ENCODE measurements around the gene RABGAP1L.
A peak's percentile ranks its signal among the peaks of the same experiment; 100 is the strongest.
"Not testable (repeated sequence)": the region's sequence is repeated elsewhere in the genome, so short reads cannot be mapped to it uniquely, and the experiment has no call there.

Gene RABGAP1L

DNA sequence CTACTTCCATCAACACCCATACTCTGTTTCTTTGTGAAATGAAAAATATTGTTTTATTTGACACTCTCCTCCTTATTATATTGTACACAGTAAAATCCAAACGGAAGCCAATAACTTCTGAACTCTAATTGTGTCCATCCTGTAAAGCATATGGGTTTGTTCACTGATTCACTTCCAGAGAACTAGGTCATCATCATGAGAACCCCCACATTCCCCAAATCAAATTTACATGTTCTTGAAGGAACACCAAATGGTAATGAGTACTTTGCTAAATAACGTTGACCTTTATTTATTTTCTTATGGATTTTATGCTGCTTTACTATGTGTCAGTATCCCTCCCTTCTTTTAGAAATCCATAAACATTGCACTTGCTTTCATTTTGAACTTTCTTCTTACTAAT lies 627.0 kb downstream of the RABGAP1L start:
- no peak for DNase-seq

DNA sequence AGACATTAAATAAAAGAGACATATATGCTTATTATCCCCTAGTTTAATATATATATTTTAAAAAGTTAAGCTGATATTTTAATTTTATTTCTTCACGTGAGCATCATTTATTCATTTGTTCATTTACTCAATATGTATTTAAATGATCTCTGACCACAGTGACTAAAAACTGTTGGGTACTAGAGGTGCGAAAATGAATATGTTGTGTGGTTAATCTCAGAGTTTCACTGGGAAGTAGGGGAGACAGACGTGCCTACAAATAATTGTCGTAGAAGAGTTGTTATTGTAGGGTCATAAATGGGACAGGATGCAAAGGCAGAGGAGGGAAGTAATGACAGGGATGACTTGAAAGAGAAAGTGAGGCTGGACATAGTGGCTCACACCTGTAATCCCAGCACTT lies 627.4 kb downstream of the RABGAP1L start:
- no peak for DNase-seq

DNA sequence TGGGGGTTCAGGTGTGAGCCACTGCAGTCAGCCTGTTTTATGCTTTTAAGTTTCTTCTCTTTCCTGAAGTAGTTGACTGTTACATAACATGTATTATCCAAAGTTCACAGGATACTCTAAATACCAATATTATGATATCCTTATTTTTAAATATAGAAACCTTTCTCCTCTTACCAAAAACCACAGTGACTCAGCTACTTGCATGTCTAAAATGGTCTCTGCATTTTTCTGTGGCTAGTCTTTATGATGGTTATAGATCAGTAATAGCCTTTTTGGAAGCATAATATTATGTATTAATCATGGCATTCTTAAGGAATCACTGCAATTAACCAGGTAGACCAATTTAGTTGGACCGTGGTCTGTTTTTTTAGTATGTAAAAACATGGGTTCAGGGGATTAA lies 629.7 kb downstream of the RABGAP1L start:
- DNase-seq, result no peak

DNA sequence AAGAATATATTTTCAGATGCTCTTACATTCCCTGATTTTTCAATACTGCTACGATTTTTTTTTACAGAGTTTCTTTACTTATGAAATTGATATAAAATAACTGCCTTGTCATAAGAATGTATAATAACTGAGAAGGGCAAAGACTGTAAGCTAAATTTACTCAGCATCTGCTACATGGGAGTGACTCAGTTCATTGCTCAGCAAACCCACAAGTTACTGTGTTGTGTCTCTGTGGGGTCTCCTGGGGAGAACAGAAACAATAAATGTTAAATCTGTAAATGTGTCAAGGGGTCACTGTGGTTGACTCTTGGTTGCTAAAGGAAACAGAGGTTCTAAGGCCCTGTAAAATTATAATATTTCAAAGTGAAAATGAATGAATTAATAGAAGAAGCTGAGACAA lies 630.1 kb downstream of the RABGAP1L start:
- DNase-seq, result no peak

DNA sequence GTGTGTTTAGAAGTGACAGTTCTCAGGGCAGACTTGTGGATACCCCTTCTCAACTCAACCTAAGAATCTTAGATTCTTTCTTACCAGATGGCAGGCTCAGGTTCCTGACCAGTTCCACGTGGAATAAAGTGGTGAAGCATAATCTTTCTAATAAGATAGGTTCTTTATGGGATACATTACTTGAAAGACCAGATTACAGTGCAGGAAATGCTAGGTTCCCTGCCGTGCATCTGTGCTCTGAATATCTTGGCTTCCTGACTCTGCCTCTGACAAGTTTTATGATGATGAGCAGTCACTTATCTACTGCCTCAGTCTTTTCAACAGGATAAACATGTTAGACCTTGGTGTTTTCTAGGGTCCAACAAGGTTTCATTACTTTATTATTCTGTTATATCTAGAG lies 632.5 kb downstream of the RABGAP1L start:
- DNase-seq, result no peak

DNA sequence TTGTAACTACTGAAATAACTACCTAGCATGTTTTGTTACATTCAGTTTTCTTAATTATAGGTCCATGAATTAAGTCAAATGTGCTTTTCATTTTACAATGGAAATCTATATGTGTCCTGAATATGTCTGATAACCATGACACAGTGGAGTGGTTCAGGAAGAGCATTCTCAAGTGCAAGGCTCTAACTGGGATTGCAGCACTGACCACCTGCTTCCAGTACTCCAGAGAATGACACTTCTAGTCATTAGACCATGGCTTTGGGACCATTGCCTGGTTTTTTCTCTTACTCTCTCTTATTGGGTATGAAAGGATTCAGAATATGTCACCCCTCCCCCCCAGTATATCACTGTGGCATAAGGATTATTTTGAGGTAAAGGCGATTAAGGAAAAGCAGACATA lies 635.5 kb downstream of the RABGAP1L start:
- DNase-seq, result no peak

DNA sequence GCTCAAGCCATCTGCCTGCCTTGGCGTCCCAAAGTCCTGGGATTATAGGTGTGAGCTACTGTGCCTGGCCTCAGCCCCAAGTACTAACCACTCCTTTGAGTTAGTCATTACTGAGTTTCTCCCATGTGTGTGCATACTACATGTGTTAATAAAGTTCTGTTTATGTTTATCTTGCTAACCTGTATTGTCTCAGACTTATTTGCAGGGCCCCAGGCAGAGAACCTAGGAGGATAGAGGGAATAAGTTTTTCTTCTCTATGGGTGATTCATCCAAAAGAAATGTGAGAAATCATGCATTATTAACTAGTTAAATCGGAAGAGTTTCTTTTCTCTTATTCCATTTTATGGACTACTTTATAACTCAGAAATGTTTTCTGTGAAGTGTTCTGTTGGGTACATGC lies 636.5 kb downstream of the RABGAP1L start:
- DNase-seq, result no peak

DNA sequence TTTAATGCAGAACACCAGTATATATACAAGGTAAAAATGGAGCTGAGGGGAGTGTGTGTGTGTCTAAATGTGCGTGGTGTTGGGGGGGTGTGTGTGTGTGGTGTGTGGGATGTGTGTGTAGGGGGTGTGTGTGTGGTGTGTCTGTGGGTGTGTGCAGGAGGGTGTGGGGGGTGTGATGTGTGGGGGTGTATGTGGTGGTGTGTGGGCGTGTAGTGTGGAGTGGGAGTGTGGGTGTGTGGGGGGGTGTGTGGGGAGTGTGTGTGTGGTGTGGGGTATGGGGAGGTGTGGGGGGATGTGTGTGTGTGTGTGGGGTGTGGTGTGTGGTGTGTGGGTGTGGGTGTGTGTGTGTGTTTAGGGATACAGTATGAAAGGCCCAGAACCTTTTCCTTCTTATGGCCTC lies 638.1 kb downstream of the RABGAP1L start:
- no peak for DNase-seq

DNA sequence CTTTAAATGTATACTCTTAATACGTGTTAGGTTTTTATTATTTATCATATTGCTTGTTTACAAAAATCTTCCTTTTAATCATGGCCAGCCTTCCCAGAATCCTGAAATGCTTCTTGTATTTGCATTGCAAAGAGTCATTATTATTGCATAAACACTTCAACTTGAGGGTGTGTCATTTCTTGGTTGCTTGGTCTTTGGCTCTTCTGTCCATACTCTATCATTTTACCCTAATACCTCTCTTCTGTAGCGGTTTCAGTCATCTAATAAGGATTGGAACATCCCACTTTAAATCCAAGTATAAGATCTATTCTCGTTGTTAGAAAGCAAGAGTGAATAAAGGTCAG lies 639.8 kb downstream of the RABGAP1L start:
- DNase-seq, result no peak

DNA sequence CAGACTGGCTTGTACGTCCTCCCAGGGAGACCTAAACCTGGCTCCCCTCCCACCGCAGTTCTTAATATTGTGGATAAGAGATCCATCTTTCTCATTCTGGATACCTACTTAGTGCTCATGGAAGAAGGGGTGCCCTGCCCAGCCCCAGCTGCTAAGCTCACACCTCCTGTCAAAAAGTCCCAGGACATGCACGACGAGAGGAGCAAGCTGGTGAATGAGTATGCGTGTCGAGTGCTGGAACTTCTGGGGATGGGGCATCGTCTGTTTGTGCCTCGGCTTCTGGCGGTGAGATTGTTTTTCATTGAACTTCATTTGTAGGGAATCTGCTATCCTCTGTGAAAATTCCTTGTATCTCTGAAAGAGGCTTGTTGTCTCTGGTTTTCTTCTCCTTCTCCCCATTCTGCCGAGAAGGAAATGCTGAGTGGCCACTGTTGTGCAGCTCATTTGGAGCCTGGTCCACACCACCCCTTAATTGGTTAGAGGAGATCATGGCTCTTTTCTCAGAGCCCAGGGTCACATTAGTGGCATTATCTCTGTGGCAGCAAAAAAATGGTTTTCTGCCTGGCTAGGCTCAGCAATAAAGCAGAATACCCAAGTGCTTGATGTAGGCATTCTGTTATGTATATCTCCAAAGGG lies 641.0 kb downstream of the RABGAP1L start:
- no peak for DNase-seq

DNA sequence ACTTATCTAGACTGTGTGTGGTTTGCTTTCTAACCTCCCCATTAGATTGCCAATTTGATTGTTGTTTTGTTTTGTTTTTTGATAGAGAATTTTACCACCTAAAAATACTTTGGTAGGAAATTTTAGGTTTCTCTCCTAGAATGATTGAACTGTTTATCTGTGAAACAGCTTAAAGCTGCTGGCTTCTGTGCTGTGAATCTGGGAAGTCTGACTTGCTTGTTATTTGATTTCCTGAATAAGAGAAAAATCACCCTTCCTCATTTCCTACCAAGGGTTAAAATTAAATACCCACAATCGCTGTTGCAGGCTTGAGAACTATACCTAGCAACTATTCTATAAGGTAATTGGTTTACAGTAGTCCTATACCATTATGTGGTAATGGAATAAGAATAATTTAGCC lies 641.6 kb downstream of the RABGAP1L start:
- DNase-seq, result no peak

DNA sequence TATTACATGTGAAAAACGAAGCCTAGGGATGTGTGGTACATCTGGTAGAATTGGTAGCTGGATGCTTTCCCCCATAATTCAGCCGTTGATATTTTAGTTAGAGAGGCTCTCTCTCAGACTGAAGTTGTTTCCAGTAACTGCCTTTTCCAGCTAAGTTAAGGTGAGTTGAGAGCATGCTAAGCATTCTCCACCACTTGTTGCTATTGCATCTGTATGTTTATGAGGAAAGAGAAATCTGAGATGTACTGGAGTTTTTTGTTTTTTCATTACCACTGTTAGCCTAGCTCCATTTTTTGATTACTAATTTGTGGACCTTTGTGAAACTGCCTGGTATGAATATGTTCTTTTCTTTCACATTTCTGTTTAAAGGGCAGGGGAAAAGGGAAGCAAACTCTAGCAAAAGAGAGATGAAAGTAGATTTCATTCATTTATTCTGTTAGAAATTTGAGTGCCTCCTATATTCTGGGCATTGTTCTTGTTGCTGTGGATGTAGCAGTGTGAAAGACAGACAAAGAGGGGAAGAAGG lies 650.5 kb downstream of the RABGAP1L start:
- DNase-seq, result no peak

DNA sequence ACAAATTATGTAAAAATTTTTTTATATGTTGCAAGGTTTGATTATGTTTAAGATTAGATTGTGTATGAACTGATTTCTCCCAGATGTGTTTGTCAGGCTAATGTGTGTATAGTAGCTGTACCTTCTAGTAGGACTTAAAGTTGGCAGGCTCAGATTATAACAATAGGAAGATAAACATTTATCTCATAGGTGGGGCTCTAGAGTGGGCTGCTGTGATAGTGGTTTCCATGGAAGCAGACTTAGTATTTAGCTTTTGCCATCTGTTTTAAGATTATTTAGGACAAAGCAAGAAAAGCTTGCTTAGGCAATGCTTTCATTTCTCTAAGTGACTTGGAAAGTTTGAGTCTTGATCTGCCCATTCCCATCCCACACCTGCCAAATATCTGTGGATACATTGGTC lies 652.7 kb downstream of the RABGAP1L start:
- no peak for DNase-seq

DNA sequence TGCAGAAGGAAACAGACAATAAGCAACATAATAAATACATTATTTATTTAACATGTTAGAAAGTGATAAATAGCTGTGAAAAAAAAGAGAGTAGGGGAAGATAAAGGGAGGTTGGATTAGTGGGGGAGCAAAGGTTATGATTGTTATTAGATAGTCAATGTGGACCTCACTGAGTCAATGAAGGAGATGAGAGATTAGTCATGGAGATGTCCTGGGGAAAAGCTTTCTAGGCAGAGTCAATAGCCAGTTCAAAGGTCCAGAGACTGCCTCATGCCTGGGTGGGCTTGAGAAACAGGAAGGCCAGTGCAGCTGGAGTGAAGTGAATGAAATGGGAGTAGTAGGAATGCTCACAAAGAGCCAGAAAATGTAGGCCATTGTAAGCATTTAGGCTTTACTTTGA lies 653.3 kb downstream of the RABGAP1L start:
- DNase-seq, result no peak

DNA sequence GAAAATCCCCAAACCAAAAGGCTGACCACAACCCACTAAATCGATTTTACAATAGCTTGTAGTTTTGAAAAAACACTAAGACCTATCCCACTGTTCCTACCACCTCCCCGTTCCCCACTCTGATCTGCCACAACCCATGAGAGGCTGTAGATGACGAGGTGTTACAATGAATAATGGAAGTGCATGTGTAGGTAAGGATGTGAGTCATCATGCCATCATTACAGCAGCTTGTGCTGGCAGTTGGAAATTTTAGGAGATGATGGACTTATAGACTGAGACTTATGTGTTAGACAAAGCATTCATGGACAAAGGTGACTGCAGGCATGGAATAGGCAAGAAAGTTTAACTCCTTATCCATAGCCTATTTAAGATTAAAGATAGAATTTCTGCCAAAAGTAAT lies 655.7 kb downstream of the RABGAP1L start:
- peak; percentile 37 for DNase-seq

DNA sequence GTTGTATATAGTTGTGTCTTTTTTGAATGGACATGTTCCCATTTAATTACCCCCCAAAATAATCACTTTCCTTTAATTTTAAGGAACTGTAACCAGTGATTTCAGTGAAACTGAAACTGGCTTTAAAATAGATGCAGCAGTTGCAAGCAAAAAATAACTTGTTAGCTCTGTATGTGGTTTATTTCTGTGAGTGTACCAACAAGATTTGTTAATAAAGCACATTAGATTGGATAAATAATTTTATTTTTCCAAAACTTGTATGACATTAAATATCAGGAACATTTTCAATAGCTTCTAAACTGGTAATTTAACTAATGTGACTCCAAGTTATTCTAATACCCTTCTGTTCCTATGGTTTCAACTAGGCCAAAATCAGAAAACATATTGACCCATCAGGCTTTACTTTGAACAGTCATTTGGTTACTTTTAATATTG lies 656.2 kb downstream of the RABGAP1L start:
- DNase-seq, result no peak

DNA sequence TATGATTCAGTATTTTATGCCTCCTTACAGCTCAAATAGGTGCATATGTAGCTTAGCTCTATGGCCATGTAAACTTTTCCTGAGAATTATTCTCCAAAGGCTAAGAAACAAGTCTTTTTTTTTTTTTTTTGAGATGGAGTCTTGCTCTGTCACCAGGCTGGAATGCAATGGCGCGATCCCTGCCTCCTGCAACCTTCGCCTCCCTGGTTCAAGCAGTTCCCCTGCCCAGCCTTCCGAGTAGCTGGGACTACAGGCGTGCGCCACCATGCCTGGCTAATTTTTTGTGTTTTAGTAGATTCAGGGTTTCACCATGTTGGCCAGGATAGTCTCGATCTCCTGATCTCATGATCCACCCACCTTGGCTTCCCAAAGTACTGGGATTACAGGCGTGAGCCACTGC lies 657.3 kb downstream of the RABGAP1L start:
- DNase-seq, result not testable (repeated sequence)

DNA sequence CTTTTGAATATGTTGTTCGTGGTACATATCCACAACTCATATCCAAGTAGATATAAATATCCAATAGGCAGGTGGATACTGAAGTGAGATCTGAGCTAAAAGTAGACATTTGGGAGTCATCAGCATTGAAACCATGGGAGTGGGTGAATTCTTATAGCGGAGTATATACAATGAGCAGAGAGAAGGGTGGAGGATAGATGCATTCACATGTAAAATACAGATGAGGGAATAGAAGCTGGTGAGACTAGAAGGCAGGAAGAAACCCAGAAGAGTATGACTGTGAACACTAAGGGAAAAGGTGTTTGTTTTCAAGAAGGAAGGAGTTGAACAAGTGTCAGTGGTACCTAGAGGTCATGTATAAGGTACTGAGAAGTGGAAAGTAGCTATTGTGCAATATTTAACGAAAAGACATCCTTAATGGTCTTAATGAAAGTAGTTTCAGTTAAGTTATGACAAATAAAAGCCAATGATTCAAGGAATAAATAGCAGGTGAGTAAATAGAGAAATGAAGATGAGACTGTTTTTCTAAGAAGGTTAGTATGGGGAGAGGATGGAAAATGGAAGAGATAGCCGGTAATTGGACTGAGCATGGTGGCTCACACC lies 658.8 kb downstream of the RABGAP1L start:
- DNase-seq, result no peak

DNA sequence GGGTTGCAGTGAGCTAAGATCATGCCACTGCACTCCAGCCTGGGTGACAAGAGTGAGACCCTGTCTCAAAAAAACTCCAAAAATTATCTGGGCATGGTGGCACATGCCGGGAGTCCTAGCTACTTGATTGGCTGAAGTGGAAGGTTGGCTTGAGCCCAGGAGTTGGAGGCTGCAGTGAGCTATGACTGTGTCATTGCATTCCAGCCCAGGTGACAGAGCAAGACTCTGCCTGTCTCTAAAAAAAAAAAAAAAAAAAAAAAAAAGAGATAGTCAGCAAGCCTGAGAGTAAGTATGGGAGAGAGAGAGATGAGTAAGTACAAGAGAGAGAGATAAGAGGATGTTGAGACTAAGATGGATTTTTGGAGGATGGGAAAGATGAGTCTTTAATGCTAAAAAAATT lies 659.6 kb downstream of the RABGAP1L start:
- DNase-seq, result peak; percentile 38

DNA sequence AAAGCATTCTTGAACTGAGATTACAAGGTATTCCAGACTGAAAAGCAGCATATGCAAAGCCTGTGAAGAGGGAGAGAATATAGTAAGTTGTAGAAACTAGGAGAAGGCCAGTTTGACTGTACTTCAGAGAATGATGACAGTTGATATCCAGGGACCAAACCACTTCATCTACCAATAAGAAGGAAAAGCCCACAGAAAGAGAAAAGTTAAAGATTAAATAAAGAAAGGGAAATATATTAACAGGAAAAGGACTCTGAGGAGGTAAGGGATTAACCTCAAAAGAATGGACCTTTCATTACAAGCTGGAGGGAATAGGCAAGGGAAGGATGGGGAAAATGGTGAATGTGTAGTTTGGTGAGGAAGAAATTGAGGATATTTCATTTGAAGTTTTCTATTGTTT lies 660.3 kb downstream of the RABGAP1L start:
- DNase-seq, result no peak

DNA sequence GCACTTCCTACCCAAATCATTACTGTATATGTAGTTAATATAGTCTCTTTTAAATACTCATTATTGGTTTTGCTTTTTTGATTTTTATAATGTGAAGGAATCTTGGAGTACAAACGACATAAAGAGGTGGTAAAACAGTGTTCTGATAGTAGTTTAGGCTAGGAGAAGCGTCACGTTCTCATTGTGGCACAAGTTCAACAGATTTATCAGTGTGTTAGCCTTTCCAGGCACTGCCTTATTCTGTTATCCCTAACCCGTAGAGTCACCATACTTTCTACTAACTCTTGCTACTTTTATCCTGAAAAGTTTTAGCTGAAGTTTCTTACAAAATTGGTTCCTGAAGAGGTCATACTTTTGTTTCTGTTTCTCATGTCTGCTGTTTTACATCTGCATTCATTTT lies 665.8 kb downstream of the RABGAP1L start:
- no peak for DNase-seq

DNA sequence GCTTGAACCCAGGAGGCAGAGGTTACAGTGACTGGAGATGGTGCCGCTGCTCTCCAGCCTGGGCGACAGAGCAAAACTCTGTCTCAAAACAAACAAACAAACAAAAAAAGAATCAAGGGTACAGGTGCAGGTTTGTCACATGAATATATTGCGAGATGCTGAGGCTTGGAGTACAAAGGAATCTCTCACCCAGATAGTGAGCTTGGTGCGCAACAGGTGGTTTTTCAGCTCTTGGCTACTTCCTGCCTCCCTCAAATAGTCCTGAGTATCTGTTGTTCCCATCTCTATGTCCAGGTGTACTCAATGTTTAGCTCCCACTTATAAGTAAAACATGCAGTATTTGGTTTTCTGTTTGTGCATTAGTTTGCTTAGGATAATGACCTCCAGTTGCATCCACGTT lies 666.5 kb downstream of the RABGAP1L start:
- no peak for DNase-seq

DNA sequence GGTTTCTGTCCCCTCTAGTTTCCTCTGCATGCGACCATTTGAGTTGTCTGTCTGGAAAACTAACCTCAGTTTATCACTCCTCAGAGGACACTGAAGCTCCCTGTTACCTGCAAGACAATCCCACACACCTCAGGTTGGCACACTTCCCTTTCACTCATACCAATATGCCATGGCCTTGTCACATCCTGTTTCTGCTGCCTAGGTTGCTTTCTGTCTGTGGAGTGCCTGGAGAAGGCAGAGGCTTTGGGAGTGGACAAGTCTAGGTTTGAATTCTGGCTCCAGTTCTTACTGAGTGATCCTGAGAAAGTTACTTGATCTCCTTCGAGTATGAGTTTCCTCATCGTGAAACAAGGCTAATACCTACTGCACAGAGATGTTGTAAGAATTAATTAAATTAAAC lies 668.9 kb downstream of the RABGAP1L start:
- DNase-seq, result no peak

DNA sequence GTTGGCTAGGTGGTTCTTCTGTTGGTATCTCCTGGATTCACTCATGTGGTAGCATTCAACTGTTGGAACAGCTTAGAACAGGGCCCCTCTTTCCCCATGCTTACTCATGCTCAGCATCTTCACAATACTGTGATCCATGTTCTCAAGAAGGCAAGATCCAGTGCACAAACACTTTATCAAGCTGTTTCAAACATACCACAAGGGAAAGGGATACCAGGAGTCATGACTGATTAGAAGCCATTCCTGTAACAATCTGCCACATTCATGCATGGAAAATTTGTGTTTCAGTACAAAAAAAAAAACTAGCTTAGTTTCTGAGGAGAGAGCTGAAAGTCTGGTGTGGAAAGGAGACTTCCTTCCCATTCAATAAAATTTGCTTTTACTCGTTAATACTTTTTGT lies 670.7 kb downstream of the RABGAP1L start:
- DNase-seq, result no peak

DNA sequence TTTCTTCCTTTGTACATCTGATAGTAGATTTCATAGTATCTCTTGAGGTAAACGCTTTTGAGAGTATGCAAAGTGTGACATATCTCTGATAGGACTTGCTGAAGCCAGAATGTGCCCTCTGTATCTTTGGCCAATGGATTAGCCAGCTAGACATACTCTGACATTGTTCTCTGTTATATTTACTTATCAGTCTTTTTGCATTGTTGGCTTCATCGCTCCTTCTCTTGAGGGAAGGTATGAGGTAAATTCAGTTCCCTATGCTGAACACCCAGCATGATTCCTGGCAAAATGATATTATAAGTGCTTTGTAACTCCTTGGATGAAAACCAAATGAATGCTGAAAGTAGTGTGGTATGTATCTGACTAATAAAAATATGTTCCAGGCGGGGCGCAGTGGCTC lies 677.2 kb downstream of the RABGAP1L start:
- no peak for DNase-seq

All from activated CD4-positive, alpha-beta T cell treated with anti-CD3 and anti-CD28 coated beads for 48 hours (primary cell).